Effector CD4-positive, alpha-beta T cell (primary cell): ENCODE results near the gene WDFY1.

Experiments
- DNase-seq: peaks from one replicate; pipeline ENCODE4 v3.0.0-alpha.2; 2020

Gene WDFY1

DNA sequence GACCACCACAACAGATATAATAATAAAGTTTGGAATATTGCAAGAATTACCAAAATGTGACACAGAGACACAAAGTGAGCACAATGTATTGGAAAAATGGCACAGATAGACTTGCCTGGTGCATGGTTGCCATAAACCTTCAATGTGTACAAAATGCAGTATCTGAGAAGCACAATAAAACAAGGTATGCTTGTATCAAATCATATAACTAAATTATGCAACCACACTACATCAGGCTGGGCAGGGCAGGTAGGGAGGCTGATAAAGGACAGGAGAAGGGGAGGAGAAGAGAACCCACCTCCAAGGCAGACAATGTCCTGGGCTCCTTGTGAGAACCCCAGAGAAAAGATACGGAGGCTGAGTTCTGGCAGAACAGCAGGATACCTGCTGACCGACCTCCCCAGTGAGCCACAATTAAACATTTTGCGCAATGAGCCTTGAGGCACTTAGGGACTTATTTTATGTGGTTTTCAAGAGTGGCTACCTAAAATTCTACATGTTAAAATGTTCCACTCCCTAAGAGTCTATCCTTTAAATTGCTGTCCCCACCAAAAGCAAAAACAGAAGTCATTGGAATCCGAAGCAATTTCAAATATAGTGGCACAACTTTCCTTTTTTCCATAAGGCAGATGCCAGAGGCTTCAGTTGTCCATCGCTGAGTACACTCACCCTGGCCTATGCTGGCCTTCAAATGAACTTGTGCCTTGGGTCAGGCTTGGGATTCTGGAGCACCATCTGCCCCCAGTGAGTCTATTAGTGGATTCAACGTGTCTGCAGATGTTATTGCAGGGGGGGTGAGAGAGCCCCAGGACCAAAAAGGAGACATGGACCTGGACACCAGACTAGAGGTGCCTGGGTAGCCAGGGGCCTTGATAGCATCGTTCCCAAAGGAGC, 16.8 kb downstream of the WDFY1 start:
- no peak for DNase-seq

DNA sequence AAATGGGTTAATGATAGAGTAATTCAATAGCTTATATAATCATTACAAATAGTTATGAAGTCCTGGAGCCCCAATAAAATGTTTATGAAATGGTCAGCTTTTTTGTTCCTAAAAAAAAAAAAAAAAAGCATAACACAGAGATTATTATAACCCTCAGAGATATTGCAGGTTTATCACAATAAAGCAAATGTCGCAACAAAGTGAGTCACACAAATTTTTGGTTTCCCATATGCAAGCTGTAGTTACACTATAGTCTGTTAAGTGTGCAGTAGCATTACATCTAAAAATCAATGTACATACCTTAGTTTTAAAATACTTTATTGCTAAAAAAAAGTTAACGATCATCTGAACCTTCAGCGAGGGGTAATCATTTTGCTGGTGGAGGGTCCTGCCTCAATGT, 20.0 kb downstream of the WDFY1 start:
- DNase-seq = no peak

DNA sequence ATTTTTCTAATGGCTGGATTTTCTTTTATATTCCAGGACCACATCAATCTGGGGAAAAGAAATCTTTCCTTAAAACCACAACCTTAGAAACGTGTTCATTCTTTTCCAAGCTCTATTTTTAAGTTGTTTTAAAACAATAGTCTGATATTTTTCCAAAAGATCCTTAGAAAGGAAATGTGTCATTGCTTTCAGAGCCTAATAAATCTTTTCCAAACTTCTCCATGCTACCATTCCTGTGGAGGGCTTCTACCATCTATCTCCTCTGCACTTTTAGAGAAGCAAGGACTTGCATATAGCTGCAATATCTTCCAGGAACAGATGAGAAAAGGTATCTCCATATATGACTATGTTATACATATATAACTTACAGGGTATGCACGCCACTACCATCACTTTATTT, 21.2 kb downstream of the WDFY1 start:
- no peak for DNase-seq

DNA sequence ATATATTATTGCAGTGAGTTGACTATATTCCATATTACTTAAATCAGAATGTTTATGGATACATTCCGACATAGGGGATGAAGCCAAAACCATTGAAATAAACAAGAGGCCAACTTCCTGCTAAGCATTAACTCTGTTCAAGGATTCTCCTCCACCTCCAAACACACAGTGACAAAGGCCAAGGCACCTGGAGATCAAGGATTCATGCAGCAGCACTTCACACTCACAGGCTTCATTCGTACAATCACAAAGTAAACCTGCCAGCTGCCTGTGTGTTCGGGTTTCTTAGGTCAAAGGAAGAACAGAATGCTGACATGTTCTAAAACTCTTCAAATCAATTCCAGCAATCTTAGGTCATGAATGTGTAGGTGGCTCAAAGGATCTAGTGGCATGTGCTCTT, 22.8 kb downstream of the WDFY1 start:
- no peak for DNase-seq

- DNase-seq = no peak
Observed at GRCh38 chr2:223921204-223921603, 23.9 kb downstream of the WDFY1 start.

DNA sequence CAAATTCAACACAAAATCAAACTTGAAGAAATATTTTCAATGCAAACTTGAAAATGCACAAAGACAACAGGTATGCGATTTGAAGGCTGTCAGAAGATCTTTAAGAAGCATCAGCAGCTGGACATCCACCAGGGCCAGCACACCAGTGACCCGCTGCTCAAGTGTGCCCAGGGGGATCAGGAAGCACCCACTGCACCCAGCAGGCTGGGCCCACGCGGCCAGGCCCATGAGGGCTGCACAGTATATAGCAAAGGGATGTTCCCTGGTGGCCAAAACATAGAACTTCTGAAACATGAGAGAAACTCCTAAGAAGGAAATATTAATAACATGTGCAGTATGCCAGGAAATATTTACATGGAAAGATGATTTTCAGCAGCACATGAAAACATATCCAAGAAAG, 25.0 kb downstream of the WDFY1 start:
- DNase-seq = no peak

DNA sequence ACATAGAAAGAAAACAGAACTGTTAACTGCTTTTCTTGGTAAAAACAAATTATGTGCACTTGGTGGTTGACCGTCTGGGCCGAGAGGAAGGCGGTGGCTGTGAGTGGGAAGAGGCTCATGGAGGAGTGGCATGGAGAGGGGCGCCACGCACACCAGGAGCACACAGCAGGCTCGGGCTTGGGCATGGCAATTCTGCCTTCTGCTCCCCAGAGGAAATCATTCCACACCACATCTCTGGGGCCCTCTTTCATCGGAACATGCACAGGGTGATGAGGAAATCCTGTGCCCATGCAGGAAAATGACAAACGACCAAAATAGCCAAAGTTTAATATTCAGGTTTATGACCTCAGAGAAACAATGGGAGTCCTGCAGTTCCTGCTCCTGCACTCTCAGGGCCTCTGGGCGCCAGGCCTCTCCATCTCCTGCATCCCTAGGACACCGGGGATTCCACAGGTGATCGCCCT, 26.4 kb downstream of the WDFY1 start:
- no peak for DNase-seq

- DNase-seq = no peak
Observed at GRCh38 chr2:223916181-223916920, 28.8 kb downstream of the WDFY1 start.

DNA sequence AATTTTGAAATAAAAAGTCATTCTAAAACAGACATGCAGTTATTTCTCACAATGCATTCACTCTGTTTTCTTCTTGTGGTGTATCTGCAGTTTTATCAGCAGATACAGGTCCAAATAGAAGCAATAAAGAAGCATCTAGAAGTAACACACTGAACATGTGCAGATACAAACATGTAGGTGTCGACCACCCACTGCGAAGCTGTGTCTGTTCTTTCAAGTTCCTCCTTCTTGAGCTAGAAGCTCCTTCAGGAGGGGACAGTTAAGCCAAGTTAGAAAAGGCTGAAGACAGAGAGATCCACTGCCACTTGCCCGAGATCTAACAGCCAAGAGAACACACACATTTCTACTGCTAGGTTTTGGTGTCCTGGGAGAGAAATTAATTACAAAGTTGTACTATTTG, 30.1 kb downstream of the WDFY1 start:
- DNase-seq = no peak

GRCh38 chr2:223914324-223914723, 30.8 kb downstream of the WDFY1 start:
- DNase-seq = no peak

- no peak for DNase-seq
Observed at GRCh38 chr2:223909001-223909741, 36.0 kb downstream of the WDFY1 start.

DNA sequence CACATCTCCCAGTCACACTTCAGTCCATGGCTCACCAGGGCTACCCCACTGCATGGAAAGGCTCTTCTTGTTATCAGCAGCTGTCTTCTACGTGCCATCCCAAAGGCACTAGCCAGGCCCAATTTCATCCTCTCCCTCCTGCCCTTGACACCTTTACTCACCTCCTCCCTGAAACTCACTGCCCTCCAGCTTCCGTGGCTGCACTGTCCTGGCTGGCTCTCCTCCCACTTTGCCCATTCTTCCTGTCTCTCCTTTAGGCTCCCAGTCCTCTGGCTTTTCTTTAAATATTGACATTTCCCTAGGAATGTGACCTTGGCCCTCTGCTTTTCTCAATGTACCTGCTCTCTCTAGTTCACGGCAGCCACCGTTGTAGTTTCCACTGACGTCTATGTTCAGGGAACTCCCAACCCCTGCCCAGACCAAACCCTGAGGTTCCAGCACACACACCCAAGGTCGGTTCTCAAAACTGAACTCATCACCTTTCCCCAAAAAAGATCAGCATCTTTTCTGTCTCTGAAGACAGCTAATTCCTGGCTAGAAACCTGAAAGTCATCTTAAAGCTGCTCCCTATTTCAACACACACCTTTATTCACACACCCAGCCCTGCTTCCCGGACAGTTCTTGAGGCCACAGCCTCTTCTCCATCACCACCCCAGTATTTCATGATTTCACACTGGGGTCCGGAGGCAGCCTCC, 36.7 kb downstream of the WDFY1 start:
- DNase-seq = no peak

DNA sequence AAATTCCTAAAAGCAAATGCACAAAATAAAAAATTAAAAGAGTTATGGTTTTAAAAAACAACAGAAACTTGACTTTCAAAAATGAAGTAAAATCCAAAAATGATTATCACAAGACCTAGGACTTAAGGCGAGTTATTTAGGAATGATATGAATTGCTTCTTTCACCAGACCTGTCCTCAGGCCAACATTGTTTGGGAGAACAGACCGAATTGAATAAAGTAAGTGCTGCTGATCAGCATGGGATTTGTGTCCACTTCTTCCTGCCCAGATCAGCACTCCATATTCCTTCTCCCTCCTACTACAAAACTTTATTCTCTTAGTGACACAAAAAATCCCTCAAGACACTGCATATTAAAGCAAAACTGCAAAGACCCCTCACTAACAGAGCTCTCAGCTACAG, 39.1 kb downstream of the WDFY1 start:
- no peak for DNase-seq

- DNase-seq = no peak
Observed at GRCh38 chr2:223901854-223902253, 43.3 kb downstream of the WDFY1 start.

- DNase-seq = no peak
Observed at GRCh38 chr2:223901311-223901710, 43.8 kb downstream of the WDFY1 start.

GRCh38 chr2:223900531-223900930, 44.6 kb downstream of the WDFY1 start:
- DNase-seq = no peak

DNA sequence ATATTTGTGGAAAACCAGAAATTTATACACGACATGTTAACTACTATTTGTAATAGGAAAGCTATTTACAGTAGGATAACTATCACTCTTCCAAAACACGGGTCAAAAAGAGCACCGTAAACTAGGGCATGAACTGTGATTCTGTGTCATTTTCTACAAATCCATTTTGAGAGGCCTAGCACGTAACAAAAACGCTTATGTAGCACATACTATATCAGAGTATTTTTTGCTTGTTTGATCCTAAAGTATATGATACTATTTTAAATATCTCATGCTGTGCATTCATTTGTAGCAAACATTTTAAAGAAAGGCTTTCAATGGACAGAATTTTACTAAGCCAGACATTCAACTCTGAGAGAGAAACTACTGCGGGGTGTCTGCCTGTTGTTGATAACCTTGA, 45.1 kb downstream of the WDFY1 start:
- no peak for DNase-seq

GRCh38 chr2:223897669-223898330, 47.3 kb downstream of the WDFY1 start:
- DNase-seq = no peak

- no peak for DNase-seq
Observed at GRCh38 chr2:223896833-223897311, 48.3 kb downstream of the WDFY1 start.

- DNase-seq = no peak
Observed at GRCh38 chr2:223894968-223895367, 50.2 kb downstream of the WDFY1 start.

DNA sequence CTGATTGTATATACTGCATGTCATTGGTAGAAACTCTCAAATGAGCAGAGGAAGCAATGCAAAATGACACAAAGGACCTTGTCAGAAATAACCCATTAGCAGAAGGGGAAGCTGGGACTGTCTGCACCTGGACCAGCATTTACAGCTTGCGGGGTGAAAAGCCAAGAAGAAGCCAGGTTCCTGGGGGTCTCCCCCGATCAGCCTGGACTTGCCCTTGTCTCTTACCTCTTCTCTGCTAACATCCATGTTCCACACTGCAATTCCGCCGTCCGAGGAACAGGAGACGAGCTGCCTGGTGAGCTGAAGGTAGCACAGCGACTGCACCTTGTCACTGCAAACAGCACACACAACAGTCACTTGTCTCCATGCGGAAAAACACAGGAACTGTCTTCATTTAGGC, 51.1 kb downstream of the WDFY1 start:
- no peak for DNase-seq

DNA sequence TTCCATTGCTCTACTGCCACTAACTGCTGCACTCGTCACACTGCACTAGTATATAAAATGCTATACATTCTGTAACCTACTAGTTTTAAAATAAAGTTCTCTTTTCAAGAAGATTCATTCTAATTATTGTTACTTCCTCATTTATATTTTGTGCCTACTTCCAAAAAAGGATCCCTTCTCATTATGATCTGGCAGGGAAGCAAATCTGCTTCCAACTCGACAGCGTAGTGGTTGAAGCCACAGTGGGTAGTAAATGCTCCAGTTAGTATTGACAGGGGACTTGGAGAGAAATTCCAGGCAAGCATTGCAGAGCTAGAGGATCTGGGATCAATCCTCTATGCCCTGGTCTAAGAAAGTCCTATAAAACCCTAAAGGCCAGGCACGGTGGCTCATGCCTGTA, 54.4 kb downstream of the WDFY1 start:
- DNase-seq = no peak
